GM12878 (cell line): Measurements from ENCODE around the gene HOXD13. TPM values are rescaled to one million over a fixed set of nuclear protein-coding genes. Genes with fewer than 3 reads are reported as not detected.

Experiments
- ATAC-seq: fragments of 200-7000 bp; cut with Tn5 transposase; 3 replicates; pipeline ENCODE4 v1.9.1; 2020; ENCODE audit warnings: mild to moderate bottlenecking, moderate library complexity
- BruUV-seq: library from RNA; stranded (reverse); fragments of 400-500 nt; replicated peaks from 2 replicates; lab custom pipeline; 2021; lab: Mats Ljungman, UMichigan
- CTCF ChIA-PET: fragments of 300-600 bp; sonication (Branson Sonifier 250); formaldehyde crosslinking; extraction: SDS; loops from one replicate; lab custom pipeline; 2021; ENCODE audit warnings: inconsistent platforms; lab: Yijun Ruan, JAX
- POLR2A ChIA-PET: fragments of 350-600 bp; formaldehyde crosslinking; extraction: SDS; loops from one replicate; lab custom pipeline; 2021; ENCODE audit warnings: inconsistent platforms; lab: Charles Lee
- RAD21 ChIA-PET: fragments of 300-600 bp; sonication (Branson Sonifier 250); formaldehyde crosslinking; loops from one replicate; lab custom pipeline; 2023; ENCODE audit warnings: antibody characterized with exemption; ENCODE audit not compliant: unreplicated experiment; lab: Charles Lee
- SMC1A ChIA-PET: fragments of 300-600 bp; sonication (Branson Sonifier 250); formaldehyde crosslinking; loops from one replicate; lab custom pipeline; 2023; ENCODE audit not compliant: unreplicated experiment, uncharacterized antibody; lab: Charles Lee
- DNase-seq: peaks from one replicate; pipeline ENCODE4 v3.0.0-alpha.2; 2011; ENCODE audit warnings: low read depth, low spot score
- FAIRE-seq: peaks from 3 replicates; lab custom pipeline; 2011; peaks lifted over from hg19 to GRCh38; lab: Jason Lieb, UNC
- H2AFZ ChIP-seq: 2 replicates; pipeline ENCODE4 v1.6.0; 2011; ENCODE audit warnings: low read depth, low read length, control low read depth; ENCODE audit not compliant: control insufficient read depth
- H3K27ac ChIP-seq: 2 replicates; pipeline ENCODE4 v1.5.1; 2011; ENCODE audit warnings: control low read depth; ENCODE audit not compliant: control insufficient read depth, insufficient read depth
- H3K27me3 ChIP-seq, 2 experiments: replicated peaks in 1 of 2; 2 replicates each; pipeline versions ENCODE4 v1.6.0 to v1.6.1; 2011; ENCODE audit warnings: low read length in 1 of 2; ENCODE audit not compliant: control insufficient read depth in 2 of 2, insufficient read depth in 2 of 2
- H3K36me3 ChIP-seq, 2 experiments: 2 replicates each; pipeline ENCODE4 v1.5.1; 2011; ENCODE audit warnings: low read length in 1 of 2; ENCODE audit not compliant: control insufficient read depth in 2 of 2, insufficient read depth in 2 of 2
- H3K4me1 ChIP-seq: 2 replicates; pipeline ENCODE4 v1.6.1; 2011; ENCODE audit warnings: mild to moderate bottlenecking, low read length, moderate library complexity, mixed read lengths; ENCODE audit not compliant: control insufficient read depth, insufficient read depth
- H3K4me2 ChIP-seq: 2 replicates; pipeline ENCODE4 v1.6.0; 2011; ENCODE audit warnings: control low read depth; ENCODE audit not compliant: control insufficient read depth, insufficient read depth
- H3K4me3 ChIP-seq: fragments of 200-600 bp; sonication (generic); 2 replicates; pipeline ENCODE4 v1.5.1; 2016
- H3K79me2 ChIP-seq: 2 replicates; pipeline ENCODE4 v1.6.0; 2011; ENCODE audit warnings: low read length; ENCODE audit not compliant: control insufficient read depth, insufficient read depth
- H3K9ac ChIP-seq: 2 replicates; pipeline ENCODE4 v1.8.0; 2011; ENCODE audit warnings: low read length, control low read depth, mixed read lengths; ENCODE audit not compliant: control insufficient read depth, insufficient read depth
- H3K9me3 ChIP-seq: replicated peaks from 3 replicates; pipeline ENCODE4 v1.5.1; 2011; ENCODE audit warnings: mild to moderate bottlenecking, low read length; ENCODE audit not compliant: control insufficient read depth, insufficient read depth
- H4K20me1 ChIP-seq: 2 replicates; pipeline ENCODE4 v1.6.0; 2011; ENCODE audit not compliant: control insufficient read depth, insufficient read depth
- CBX5 ChIP-seq: sonication (generic); IDR thresholded peaks from 2 replicates; pipeline ENCODE4 v1.6.1; 2016; ENCODE audit warnings: low read depth, moderate library complexity, mild to moderate bottlenecking, inconsistent platforms
- CEBPZ ChIP-seq: fragments of 150-350 bp; IDR thresholded peaks from 2 replicates; pipeline ENCODE4 v1.6.1; 2016; ENCODE audit warnings: low read depth, low read length
- CHD4 ChIP-seq: fragments of 200-600 bp; sonication (generic); IDR thresholded peaks from 2 replicates; pipeline ENCODE4 v1.6.1; 2016; ENCODE audit warnings: mild to moderate bottlenecking
- CREB1 ChIP-seq: IDR thresholded peaks from 2 replicates; pipeline ENCODE4 v1.6.1; 2012; ENCODE audit warnings: low read depth, mild to moderate bottlenecking, inconsistent platforms
- EGR1 ChIP-seq, 2 experiments: IDR thresholded peaks; 1 replicate in 1 of 2; 2 replicates in 1 of 2; pipeline ENCODE4 v1.6.1; 2011 to 2012; ENCODE audit warnings: low read depth in 2 of 2, low read length in 2 of 2, borderline replicate concordance in 1 of 2, mild to moderate bottlenecking in 1 of 2, moderate library complexity in 1 of 2
- MTA2 ChIP-seq: fragments of 450-650 bp; IDR thresholded peaks from 2 replicates; pipeline ENCODE4 v1.6.1; 2016; ENCODE audit warnings: low read depth, mild to moderate bottlenecking, moderate library complexity
- NFXL1 ChIP-seq: fragments of 450-650 bp; IDR thresholded peaks from 2 replicates; pipeline ENCODE4 v1.6.1; 2017; ENCODE audit warnings: antibody characterized with exemption, mild to moderate bottlenecking, borderline replicate concordance
- POLR2A ChIP-seq: IDR thresholded peaks from 2 replicates; pipeline ENCODE4 v1.6.1; 2011; ENCODE audit warnings: low read depth, mild to moderate bottlenecking, low read length
- POU2F2 ChIP-seq: IDR thresholded peaks from 3 replicates; pipeline ENCODE4 v1.6.1; 2011; ENCODE audit warnings: low read depth, mild to moderate bottlenecking, low read length, borderline replicate concordance
- RFX5 ChIP-seq: IDR thresholded peaks from 2 replicates; pipeline ENCODE4 v1.6.1; 2011; ENCODE audit warnings: low read depth, low read length, improper control_type of control experiment
- ZNF207 ChIP-seq: fragments of 450-650 bp; IDR thresholded peaks from 2 replicates; pipeline ENCODE4 v1.6.1; 2014; ENCODE audit warnings: antibody characterized with exemption, mild to moderate bottlenecking, borderline replicate concordance
- ZNF687 ChIP-seq: fragments of 450-650 bp; IDR thresholded peaks from 2 replicates; pipeline ENCODE4 v1.6.1; 2017; ENCODE audit warnings: mild to moderate bottlenecking, moderate library complexity
- ZZZ3 ChIP-seq: IDR thresholded peaks from 2 replicates; pipeline ENCODE4 v1.6.1; 2011; ENCODE audit warnings: low read depth; ENCODE audit not compliant: control insufficient read depth, insufficient read length
- WGBS: methylation state at CpG from one replicate; pipeline ENCODE4 v1.1.6; 2016; ENCODE audit warnings: low lambda C conversion rate; ENCODE audit not compliant: insufficient replicate concordance, insufficient coverage; ENCODE audit errors: missing lambda C conversion rate; 5-methylcytosine and 5-hydroxymethylcytosine counted together
- in situ Hi-C: fragments of 300-500 bp; cut with MboI; formaldehyde crosslinking; loops from 9 replicates; pipeline ENCODE4 v1.14.3; 2018; ENCODE audit warnings: mixed read lengths
- intact Hi-C: fragments of 100-400 bp; cut with micrococcal nuclease; formaldehyde crosslinking; loops from one replicate; pipeline ENCODE4 v1.14.2; 2022; ENCODE audit not compliant: unreplicated experiment
- polyA plus RNA-seq, 11 experiments: library from polyadenylated mRNA; depleted of rRNA in 4 of 11; unstranded in 6 of 11; stranded (reverse) in 5 of 11; fragments of >200 nt; fragmentation: Nextera tagmentation in 4 of 11; fragmentation: Illumina TruSeq in 1 of 11; extraction: Ambion mirVana in 4 of 11; extraction: Trizol in 1 of 11; gene quantifications; 1 replicate in 1 of 11; 2 replicates in 10 of 11; pipeline versions ENCODE4 v1.2.1 to v1.2.3, GENCODE V29; 2011 to 2016; ENCODE audit warnings: inconsistent platforms in 2 of 11, missing spikeins in 2 of 11, low read depth in 1 of 11
- total RNA-seq, 4 experiments: library from RNA; depleted of rRNA in 3 of 4; stranded (reverse); fragments of >200 nt in 3 of 4; fragmentation: Illumina TruSeq in 1 of 4; extraction: Trizol in 1 of 4; gene quantifications; 2 replicates each; pipeline versions ENCODE4 v1.2.1 to v1.2.3, GENCODE V29; 2013 to 2021

The HOXD13 gene
- total and polyA plus RNA-seq, 10 of the 15 experiments (the other 5 are each of a cell fraction or from before 2014, with no cell fraction given), result not detected

GRCh38 chr2:176104316-176105077 lies 12.0 kb downstream of the HOXD13 start:
- POLR2A ChIA-PET, result no interaction called here
- intact Hi-C loops, result no loop called here
- Histone ChIP-seq H3K4me3 (no peak overlapping the region), H3K4me2 (no peak overlapping the region), H4K20me1 (no peaks in the 10 kb centered on the region), H3K36me3 (no peaks in the 10 kb centered on the region), H3K27me3 (peaks cover 18 to 35% of the 10 kb centered on the region in 2 experiments), H3K4me1 (no peaks in the 10 kb centered on the region), H3K27ac (no peak overlapping the region), H3K79me2 (no peaks in the 10 kb centered on the region), H3K9me3 (peaks cover 3% of the 10 kb centered on the region; the same call in 1 of the 3 replicates), H2AFZ (no peak overlapping the region), H3K9ac (no peak overlapping the region)
- ATAC-seq (no peak), DNase-seq (no peak), FAIRE-seq (no peak)
- no TSS peak for BruUV-seq
- SMC1A ChIA-PET, result no interaction called here
- CTCF ChIA-PET, result no interaction called here
- WGBS, result 57% methylated on average over 48 of the region's 56 CpGs
- TF ChIP-seq CBX5, result no peak
- TF ChIP-seq CREB1, result no peak
- TF ChIP-seq NFXL1, result no peak
- no peak for TF ChIP-seq ZNF687
- no peak for TF ChIP-seq POLR2A
- no peak for TF ChIP-seq POU2F2
- no peak for TF ChIP-seq ZNF207
- TF ChIP-seq MTA2, result no peak
- TF ChIP-seq EGR1 (IDR thresholded peaks at IDR 0.05; ENCODE audit: borderline replicate concordance in 1 of 2, low read depth in 2 of 2, low read length in 2 of 2), result no peak
- no peak for TF ChIP-seq RFX5
- no peak for TF ChIP-seq CHD4
- TF ChIP-seq ZZZ3, result no peak
- no peak for TF ChIP-seq CEBPZ
- RAD21 ChIA-PET, result no interaction called here
- in situ Hi-C loops, result no loop called here
